HCT116 (cell line): ENCODE measurements around the gene CAPN5. TPM values are rescaled to one million over a fixed set of nuclear protein-coding genes. Genes with fewer than 3 reads are reported as not detected.
"Not testable (repeated sequence)": the region's sequence is repeated elsewhere in the genome, so short reads cannot be mapped to it uniquely, and the experiment has no call there.

Source experiments
- ATAC-seq: fragments of 200-7000 bp; cut with Tn5 transposase; 2 replicates; pipeline ENCODE4 v1.9.1; 2020; ENCODE audit warnings: mild to moderate bottlenecking, moderate library complexity
- Bru-seq: library from RNA; stranded (reverse); fragments of 400-500 nt; gene quantifications from one replicate; lab custom pipeline; 2021; lab: Mats Ljungman, UMichigan
- BruChase-seq, 2 experiments: library from RNA; stranded (reverse); fragments of 400-500 nt; gene quantifications; one replicate each; lab custom pipeline; 2021; lab: Mats Ljungman, UMichigan
- BruUV-seq: library from RNA; stranded (reverse); fragments of 400-500 nt; replicated peaks from 2 replicates; lab custom pipeline; 2021; lab: Mats Ljungman, UMichigan
- CTCF ChIA-PET: fragments of 300-600 bp; sonication (Branson Sonifier 250); formaldehyde crosslinking; loops from one replicate; lab custom pipeline; 2021; ENCODE audit warnings: antibody characterized with exemption; lab: Charles Lee
- POLR2A ChIA-PET: fragments of 300-600, 350-600 bp; sonication (Branson Sonifier 250); formaldehyde crosslinking; loops from one replicate; lab custom pipeline; 2021; ENCODE audit warnings: antibody characterized with exemption; lab: Charles Lee
- RAD21 ChIA-PET, 2 experiments: fragments of 300-600 bp; sonication (Branson Sonifier 250); formaldehyde crosslinking; loops; one replicate each; lab custom pipeline; 2023; ENCODE audit warnings: low total read pairs in 2 of 2; ENCODE audit not compliant: uncharacterized antibody in 2 of 2, unreplicated experiment in 2 of 2, low non-redundant PET in 1 of 2; lab: Charles Lee
- DNase-seq: peaks from one replicate; pipeline ENCODE4 v3.0.0-alpha.2; 2010; ENCODE audit warnings: low read depth, low spot score
- H2AFZ ChIP-seq: fragments of 200-600 bp; shearing (Covaris generic), sonication (generic); 2 replicates; pipeline ENCODE4 v1.6.1; 2017; ENCODE audit warnings: low read depth, mixed run types, mixed read lengths, antibody characterized with exemption, low read length; ENCODE audit not compliant: poor library complexity, severe bottlenecking
- H3K27ac ChIP-seq: 2 replicates; pipeline ENCODE4 v1.5.1; 2012; ENCODE audit warnings: low read depth, low read length
- H3K27me3 ChIP-seq: fragments of 200-600 bp; sonication (generic); 2 replicates; pipeline ENCODE4 v1.6.1; 2016; ENCODE audit warnings: mixed run types, low read length, mixed read lengths; ENCODE audit not compliant: insufficient read depth
- H3K36me3 ChIP-seq, 2 experiments: fragments of 200-500 bp in 1 of 2; fragments of 200-600 bp in 1 of 2; sonication (Bioruptor generic) in 1 of 2; sonication (generic) in 1 of 2; 2 replicates each; pipeline versions ENCODE4 v1.5.1 to v1.6.1; 2014 to 2016; ENCODE audit warnings: low read length in 2 of 2, inconsistent platforms in 1 of 2, mixed read lengths in 1 of 2, mixed run types in 1 of 2; ENCODE audit not compliant: insufficient read depth in 2 of 2, control insufficient read depth in 1 of 2
- H3K4me1 ChIP-seq, 2 experiments: fragments of 200-600 bp in 1 of 2; sonication (generic) in 1 of 2; 2 replicates each; pipeline versions ENCODE4 v1.5.1 to v1.6.1; 2012 to 2017; ENCODE audit warnings: low read length in 2 of 2, inconsistent platforms in 1 of 2, mild to moderate bottlenecking in 1 of 2, mixed read lengths in 1 of 2, mixed run types in 1 of 2, moderate library complexity in 1 of 2; ENCODE audit not compliant: insufficient read depth in 2 of 2, control insufficient read depth in 1 of 2
- H3K4me2 ChIP-seq: fragments of 200-600 bp; sonication (generic); 2 replicates; pipeline ENCODE4 v1.6.1; 2017; ENCODE audit warnings: mixed run types, low read length, mixed read lengths
- H3K4me3 ChIP-seq, 2 experiments: fragments of 200-600 bp in 1 of 2; sonication (generic) in 1 of 2; replicated peaks in 1 of 2; 2 replicates each; pipeline ENCODE4 v1.5.1; 2011 to 2016; ENCODE audit warnings: low read length in 2 of 2, control low read depth in 1 of 2, low read depth in 1 of 2, mild to moderate bottlenecking in 1 of 2, mixed read lengths in 1 of 2, mixed run types in 1 of 2
- H3K79me2 ChIP-seq: fragments of 200-600 bp; sonication (generic); 2 replicates; pipeline ENCODE4 v1.6.1; 2017; ENCODE audit warnings: mild to moderate bottlenecking, mixed run types, low read length, moderate library complexity, mixed read lengths; ENCODE audit not compliant: insufficient read depth
- H3K9ac ChIP-seq: fragments of 200-600 bp; sonication (generic); 2 replicates; pipeline ENCODE4 v1.6.1; 2016; ENCODE audit warnings: low read length, mixed read lengths
- H3K9me2 ChIP-seq: fragments of 200-600 bp; sonication (generic), shearing (Covaris generic); 2 replicates; pipeline ENCODE4 v1.6.1; 2017; ENCODE audit warnings: mixed run types, mild to moderate bottlenecking, moderate library complexity; ENCODE audit not compliant: insufficient read depth
- H3K9me3 ChIP-seq, 2 experiments: fragments of 200-500 bp in 1 of 2; fragments of 200-600 bp in 1 of 2; sonication (Bioruptor generic) in 1 of 2; sonication (generic) in 1 of 2; 2 replicates each; pipeline ENCODE4 v1.6.1; 2014 to 2017; ENCODE audit warnings: low read length in 2 of 2, mixed read lengths in 2 of 2, inconsistent platforms in 1 of 2, low read depth in 1 of 2, mild to moderate bottlenecking in 1 of 2, mixed run types in 1 of 2, moderate library complexity in 1 of 2; ENCODE audit not compliant: control insufficient read depth in 1 of 2, insufficient read depth in 1 of 2
- H4K20me1 ChIP-seq: fragments of 200-600 bp; sonication (generic), shearing (Covaris generic); 2 replicates; pipeline ENCODE4 v1.6.1; 2017; ENCODE audit warnings: mixed run types, mild to moderate bottlenecking, moderate library complexity; ENCODE audit not compliant: insufficient read depth
- ATF3 ChIP-seq: IDR thresholded peaks from 2 replicates; pipeline ENCODE4 v1.6.1; 2012
- CBX3 ChIP-seq: IDR thresholded peaks from 2 replicates; pipeline ENCODE4 v1.6.1; 2012; ENCODE audit warnings: low read depth
- CTCF ChIP-seq, 3 experiments: fragments of 200-600 bp in 1 of 3; sonication (generic) in 1 of 3; IDR thresholded peaks in 2 of 3; conservative IDR thresholded peaks in 1 of 3; 2 replicates each; pipeline ENCODE4 v1.5.1; 2012 to 2017; ENCODE audit warnings: low read depth in 2 of 3, low read length in 2 of 3, antibody characterized with exemption in 1 of 3, borderline replicate concordance in 1 of 3, control low read depth in 1 of 3, mild to moderate bottlenecking in 1 of 3, mixed read lengths in 1 of 3, mixed run types in 1 of 3, moderate library complexity in 1 of 3; ENCODE audit not compliant: insufficient read depth in 1 of 3
- ELF1 ChIP-seq: IDR thresholded peaks from 2 replicates; pipeline ENCODE4 v1.6.1; 2012; ENCODE audit warnings: low read depth, borderline replicate concordance
- EZH2 ChIP-seq: fragments of 200-600 bp; sonication (generic); IDR thresholded peaks from 2 replicates; pipeline ENCODE4 v1.6.1; 2017; ENCODE audit warnings: antibody characterized with exemption, mixed run types
- EZH2phosphoT487 ChIP-seq: fragments of 200-600 bp; IDR thresholded peaks from 2 replicates; pipeline ENCODE4 v1.6.1; 2018; ENCODE audit warnings: antibody characterized with exemption, borderline replicate concordance
- MAX ChIP-seq: IDR thresholded peaks from 2 replicates; pipeline ENCODE4 v1.6.1; 2012
- POLR2A ChIP-seq: IDR thresholded peaks from 2 replicates; pipeline ENCODE4 v1.7.0; 2011; ENCODE audit warnings: borderline replicate concordance; ENCODE audit not compliant: insufficient read depth, insufficient read length; ENCODE audit errors: extremely low read depth
- POLR2AphosphoS5 ChIP-seq: IDR thresholded peaks from 2 replicates; pipeline ENCODE4 v1.6.1; 2011; ENCODE audit warnings: mild to moderate bottlenecking, low read depth, low read length, moderate library complexity
- SIN3A ChIP-seq: IDR thresholded peaks from 2 replicates; pipeline ENCODE4 v1.6.1; 2012; ENCODE audit warnings: low read depth
- TCF7L2 ChIP-seq: IDR thresholded peaks from 2 replicates; pipeline ENCODE4 v1.7.0; 2011; ENCODE audit warnings: borderline replicate concordance, inconsistent platforms; ENCODE audit not compliant: insufficient read depth, insufficient read length; ENCODE audit errors: extremely low read depth
- ZBTB33 ChIP-seq: IDR thresholded peaks from 2 replicates; pipeline ENCODE4 v1.6.1; 2011; ENCODE audit warnings: mild to moderate bottlenecking, low read length, moderate library complexity; ENCODE audit not compliant: insufficient replicate concordance; ENCODE audit errors: extremely low read depth
- ZFX ChIP-seq: fragments of 450-650 bp; IDR thresholded peaks from 2 replicates; pipeline ENCODE4 v1.6.1; 2017
- intact Hi-C: fragments of 100-400 bp; cut with micrococcal nuclease; formaldehyde crosslinking; loops from 2 replicates; pipeline ENCODE4 v1.10.0; 2022
- long read RNA-seq: library from polyadenylated mRNA; unstranded; transcript quantifications from one replicate; pipeline ENCODE4 v2.0.0, GENCODE V29; 2021; ENCODE audit not compliant: unreplicated experiment
- polyA plus RNA-seq: library from polyadenylated mRNA; unstranded; fragments of >200 nt; gene quantifications from 2 replicates; pipeline ENCODE4 v1.2.1, GENCODE V29; 2012; ENCODE audit warnings: missing spikeins
- total RNA-seq: library from RNA; stranded (reverse); gene quantifications from one replicate; pipeline ENCODE4 v1.2.1, GENCODE V29; 2021; ENCODE audit not compliant: unreplicated experiment

The CAPN5 gene
- total RNA-seq = 8.6 TPM
- polyA plus RNA-seq = 8.8 and 9.8 TPM in 2 replicates
- Bru-seq, nascent RNA = percentile 35 among the genes with signal in this experiment
- BruChase-seq, experiment 1, labeled RNA remaining after a 6-hour chase = percentile 37 among the genes with signal in this experiment
- BruChase-seq, experiment 2, labeled RNA remaining after a 2-hour chase = percentile 39 among the genes with signal in this experiment
- long read RNA-seq, full-length matches to known transcripts = 4 of 10 reads
- long read RNA-seq, partial matches to known transcripts = 1 of 10 reads
- long read RNA-seq, other reads (novel, unspliced or antisense) = 5 of 10 reads

- ChIA-PET POLR2A (interaction anchor here (0.7 kb wide), 1 partner anchor 25 kb away, joined by 4 read pairs; no protein-coding TSS in a partner anchor), CTCF (interaction anchor here (0.9 to 1.0 kb wide), 3 partner anchors 9 to 25 kb away, joined by 3 to 9 read pairs (median 9); no protein-coding TSS in a partner anchor), RAD21 (no interaction called here)
- peak within 1 kb of the TSS; percentile 55 to 69 for H3K4me3 ChIP-seq
- H3K9ac ChIP-seq = peak within 1 kb of the TSS; percentile 59
- peaks cover 7 to 16% of the 10 kb centered on the region in 2 experiments; a peak in 2 of 4 replicates for H3K4me1 ChIP-seq
- H3K4me2 ChIP-seq = peak within 1 kb of the TSS; percentile 94
- DNase-seq (peak; percentile 65), ATAC-seq (peak; percentile 93)
- no TSS peak for BruUV-seq
- no peaks in the 10 kb centered on the region for H3K27me3 ChIP-seq
- no peak within 1 kb of the TSS for H2AFZ ChIP-seq
- peak; percentile 55; the same call in 1 of the 2 replicates for TF ChIP-seq ZFX
- no peak for TF ChIP-seq EZH2phosphoT487
- TF ChIP-seq CBX3 = no peak
- TF ChIP-seq MAX = no peak
- no peak for TF ChIP-seq EZH2
- no peak for TF ChIP-seq TCF7L2
- TF ChIP-seq SIN3A = no peak
- TF ChIP-seq ATF3 = no peak
- peak; percentile 53 for TF ChIP-seq POLR2A
- TF ChIP-seq ZBTB33 = no peak
- TF ChIP-seq POLR2AphosphoS5 = peak; percentile 95
- no peak for TF ChIP-seq ELF1
- peak in 1 of 3 experiments; percentile 15; a peak in 1 of 6 replicates for TF ChIP-seq CTCF (IDR thresholded peaks at IDR 0.05 in 2 of 3, conservative IDR thresholded peaks at IDR 0.05 in 1 of 3; ENCODE audit: borderline replicate concordance in 1 of 3, insufficient read depth in 1 of 3, low read depth in 2 of 3, low read length in 2 of 3)
- H3K9me3 ChIP-seq = peaks cover 0 to 4% of the 10 kb centered on the region in 2 experiments; a peak in 1 of 4 replicates
- no peaks in the 10 kb centered on the region for H4K20me1 ChIP-seq
- H3K36me3 ChIP-seq = no peaks in the 10 kb centered on the region
- H3K27ac ChIP-seq = peak within 1 kb of the TSS; percentile 63; the same call in 1 of the 2 replicates
- no peaks in the 10 kb centered on the region for H3K79me2 ChIP-seq
- H3K9me2 ChIP-seq = no peaks in the 10 kb centered on the region
- intact Hi-C loops = no loop called here
Measured at GRCh38 chr11:77066229-77067042, at the start of gene CAPN5. Gene CAPN5 (plus strand): TSS chr11:77066971. CDS start chr11:77084887, 17,916 bp downstream.

- H3K4me1 ChIP-seq = peaks cover 57 to 66% of the 10 kb centered on the region in 2 experiments
- CTCF ChIA-PET = interaction anchor here (1.0 kb wide), 1 partner anchor 98 kb away, joined by 3 read pairs; no protein-coding TSS in a partner anchor
- POLR2A ChIA-PET = not testable (repeated sequence)
Measured at GRCh38 chr11:77018396-77018924, 48.3 kb upstream of the CAPN5 start.

More at GRCh38 chr11:77018396-77018924, 48.3 kb upstream of the CAPN5 start:
- H3K4me3 ChIP-seq, H3K9ac ChIP-seq, H3K27me3 ChIP-seq, H4K20me1 ChIP-seq, H3K9me2 ChIP-seq, H3K9me3 ChIP-seq, H3K36me3 ChIP-seq, H3K4me2 ChIP-seq, DNase-seq, H2AFZ ChIP-seq, RAD21 ChIA-PET, BruUV-seq, H3K79me2 ChIP-seq, H3K27ac ChIP-seq, ATAC-seq, intact Hi-C loops: not testable (repeated sequence)
